GM21423 (cell line): ENCODE measurements around the gene RLN1.
"Not testable (repeated sequence)": the region's sequence is repeated elsewhere in the genome, so short reads cannot be mapped to it uniquely, and the experiment has no call there.

ENCODE experiments used
- ATAC-seq: cut with Tn5 transposase; IDR thresholded peaks from one replicate; pipeline ENCODE4 v1.9.1; 2021; ENCODE audit warnings: mild to moderate bottlenecking, moderate library complexity; ENCODE audit not compliant: unreplicated experiment

Gene RLN1

GRCh38 chr9:5326187-5326586 lies 13.5 kb downstream of the RLN1 start:
- no peak for ATAC-seq

- not testable (repeated sequence) for ATAC-seq
Observed at GRCh38 chr9:5321601-5322000, 18.1 kb downstream of the RLN1 start.

GRCh38 chr9:5321058-5321457 lies 18.6 kb downstream of the RLN1 start:
- no peak for ATAC-seq

- not testable (repeated sequence) for ATAC-seq
Observed at GRCh38 chr9:5316406-5316805, 23.3 kb downstream of the RLN1 start.

GRCh38 chr9:5315187-5315923 lies 24.3 kb downstream of the RLN1 start:
- ATAC-seq, result no peak

GRCh38 chr9:5310851-5311250 lies 28.8 kb downstream of the RLN1 start:
- ATAC-seq, result no peak

GRCh38 chr9:5305741-5306140 lies 33.9 kb downstream of the RLN1 start:
- ATAC-seq, result no peak

- ATAC-seq, result peak; percentile 98
Observed at GRCh38 chr9:5303840-5304795, 35.6 kb downstream of the RLN1 start, which contains the start of gene RLN2. RLN2 (minus strand) TSS chr9:5304716; CDS start chr9:5304580, 136 bp downstream.

- no peak for ATAC-seq
Observed at GRCh38 chr9:5301544-5301943, 38.1 kb downstream of the RLN1 start.

- ATAC-seq, result no peak
Observed at GRCh38 chr9:5292141-5292540, 47.5 kb downstream of the RLN1 start.

- ATAC-seq, result no peak
Observed at GRCh38 chr9:5288591-5288990, 51.1 kb downstream of the RLN1 start.

GRCh38 chr9:5286262-5286661 lies 53.4 kb downstream of the RLN1 start:
- ATAC-seq, result no peak
